Mammary epithelial cell (primary cell): ENCODE data around the gene OTUD7B.

Source experiments
- CTCF ChIP-seq, 2 donors: IDR thresholded peaks in 1 of 2; conservative IDR thresholded peaks in 1 of 2; 2 replicates each; pipeline ENCODE4 v1.5.1; 2011 to 2012; ENCODE audit warnings: inconsistent platforms in 2 of 2, low read length in 2 of 2, mild to moderate bottlenecking in 2 of 2, control low read depth in 1 of 2, low read depth in 1 of 2; ENCODE audit not compliant: insufficient read depth in 1 of 2; ENCODE audit errors: extremely low read depth in 1 of 2
- EZH2 ChIP-seq: IDR thresholded peaks from 2 replicates; pipeline ENCODE4 v1.6.1; 2012; ENCODE audit warnings: low read length, inconsistent platforms, borderline replicate concordance

GRCh38 chr1:150053926-150054325, 43.4 kb upstream of the OTUD7B start:
- TF ChIP-seq EZH2 (no peak), CTCF (conservative IDR thresholded peaks at IDR 0.05 in 1 of 2, IDR thresholded peaks at IDR 0.05 in 1 of 2; ENCODE audit: extremely low read depth in 1 of 2, insufficient read depth in 1 of 2, low read depth in 1 of 2, low read length in 2 of 2) (no peak)
